AG09319 (cell line): Measurements from ENCODE around the gene ANKRD45.

Experiments used
- DNase-seq: peaks from one replicate; pipeline ENCODE4 v3.0.0-alpha.2; 2010; ENCODE audit warnings: low read depth; ENCODE audit errors: extremely low read depth
- CTCF ChIP-seq: IDR thresholded peaks from 2 replicates; pipeline ENCODE4 v1.5.1; 2011; ENCODE audit warnings: low read depth, mild to moderate bottlenecking, inconsistent platforms, low read length, moderate library complexity

ANKRD45 gene, protein sequence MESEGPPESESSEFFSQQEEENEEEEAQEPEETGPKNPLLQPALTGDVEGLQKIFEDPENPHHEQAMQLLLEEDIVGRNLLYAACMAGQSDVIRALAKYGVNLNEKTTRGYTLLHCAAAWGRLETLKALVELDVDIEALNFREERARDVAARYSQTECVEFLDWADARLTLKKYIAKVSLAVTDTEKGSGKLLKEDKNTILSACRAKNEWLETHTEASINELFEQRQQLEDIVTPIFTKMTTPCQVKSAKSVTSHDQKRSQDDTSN

GRCh38 chr1:173669491-173669941 is at the start of gene ANKRD45:
ANKRD45 (minus strand) TSS chr1:173669851; CDS start chr1:173659418, 10,433 bp downstream.
- TF ChIP-seq CTCF = no peak
- no peak for DNase-seq

DNA sequence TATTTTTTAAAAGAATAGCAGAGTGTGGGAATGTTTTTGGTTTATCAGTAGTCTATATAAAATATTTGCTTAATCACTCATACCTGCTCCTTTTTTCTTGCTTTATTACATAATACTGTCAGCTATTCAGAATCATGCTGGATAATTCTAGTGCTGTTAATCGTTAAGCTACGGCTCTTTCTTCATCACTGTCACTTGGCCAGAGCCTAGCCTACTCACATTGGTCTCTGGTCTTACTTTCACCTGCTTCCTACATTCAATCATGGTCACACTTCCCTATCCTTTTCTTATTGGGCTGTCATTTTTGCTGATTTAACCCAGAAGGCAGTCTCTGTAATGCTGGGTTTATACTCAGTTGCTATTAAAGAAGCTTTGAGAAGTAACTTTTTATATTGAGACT is 47.6 kb upstream of the ANKRD45 start:
- DNase-seq = no peak
- TF ChIP-seq CTCF = no peak

DNA sequence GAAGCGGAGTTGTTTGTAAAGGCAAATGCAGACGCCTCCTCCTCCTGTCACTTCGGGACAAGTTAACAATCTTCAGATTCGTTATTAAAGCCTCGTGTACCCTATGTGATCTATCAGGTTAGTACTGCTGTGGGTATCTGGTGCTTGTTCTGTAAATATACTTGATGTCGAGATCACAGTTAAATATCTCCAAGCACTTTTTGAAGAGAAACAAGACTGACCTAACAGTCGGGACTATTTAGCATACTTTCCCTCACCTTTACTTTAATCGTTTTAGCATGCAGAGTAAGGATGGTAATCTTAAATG is 45.8 kb upstream of the ANKRD45 start:
- TF ChIP-seq CTCF = no peak
- no peak for DNase-seq

GRCh38 chr1:173714759-173715537 is 45.3 kb upstream of the ANKRD45 start, which contains the start of gene KLHL20:
KLHL20 (plus strand) TSS chr1:173714981; CDS start chr1:173716044, 1,063 bp downstream.
- DNase-seq = peak; percentile 69

DNA sequence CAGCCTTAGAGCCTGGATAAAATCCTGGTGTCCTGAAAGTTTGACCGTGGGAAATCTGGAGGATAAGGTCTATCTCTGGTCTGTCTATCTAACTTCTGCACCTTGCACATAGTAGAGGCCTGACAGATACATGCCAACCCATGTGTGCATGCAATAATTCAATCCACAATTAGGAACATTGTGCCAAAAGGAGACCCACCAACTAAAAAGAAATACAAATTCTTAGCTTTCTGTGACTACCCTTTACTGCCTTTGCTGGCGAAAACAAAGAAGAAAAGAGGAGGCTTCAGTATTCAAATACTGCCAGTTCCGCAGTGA is 44.7 kb upstream of the ANKRD45 start:
- no peak for TF ChIP-seq CTCF
- no peak for DNase-seq

More at GRCh38 chr1:173714759-173715537, 45.3 kb upstream of the ANKRD45 start, which contains the start of gene KLHL20:
- TF ChIP-seq CTCF = no peak

DNA sequence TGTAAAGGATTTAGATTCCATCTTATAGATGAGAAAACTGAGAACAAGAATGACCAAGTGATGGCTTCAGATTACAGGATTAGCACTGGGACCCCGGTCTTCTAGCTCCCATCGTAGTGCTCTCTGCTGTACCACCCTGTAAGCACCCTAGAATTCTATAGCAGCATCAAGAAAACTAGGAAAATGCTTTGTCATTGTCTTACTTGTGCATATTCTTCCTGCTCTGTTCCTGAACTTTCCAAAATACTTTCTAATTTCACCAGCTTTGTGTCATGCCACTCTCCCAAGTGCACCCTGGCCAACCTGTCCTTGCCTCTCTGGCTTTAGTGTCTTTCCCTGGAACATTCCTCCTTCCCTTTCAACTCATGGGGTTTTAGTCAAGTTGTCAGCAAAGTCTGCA is 39.1 kb upstream of the ANKRD45 start:
- no peak for TF ChIP-seq CTCF

DNA sequence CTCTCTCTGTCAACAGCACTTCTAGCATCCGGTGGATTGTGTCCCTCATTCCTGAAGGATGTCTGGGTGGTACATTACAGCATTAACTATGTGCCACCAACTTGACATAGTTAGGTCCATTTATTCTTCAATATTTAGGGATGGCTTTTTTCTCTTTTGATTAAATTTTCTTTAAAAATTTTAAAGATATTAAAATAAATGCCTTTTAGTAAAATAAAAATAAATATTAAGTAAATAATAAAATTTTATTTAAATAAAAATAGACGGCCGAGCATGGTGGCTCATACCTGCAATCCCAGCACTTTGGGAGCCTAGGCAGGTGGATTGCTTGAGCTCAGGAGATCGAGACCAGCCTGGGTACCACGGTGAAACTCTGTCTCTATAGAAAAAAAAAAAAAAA is 35.5 kb upstream of the ANKRD45 start:
- no peak for DNase-seq
- TF ChIP-seq CTCF = no peak

More for the DNA sequence above, 39.1 kb upstream of the ANKRD45 start:
- no peak for DNase-seq
